Activated CD4-positive, alpha-beta T cell treated with anti-CD3 and anti-CD28 coated beads for 36 hours (primary cell): Measurements from ENCODE around the gene PRAC1. TPM values are rescaled to one million over a fixed set of nuclear protein-coding genes. Genes with fewer than 3 reads are reported as not detected.

Experiments used
- ATAC-seq: fragments of 200-7000 bp; cut with Tn5 transposase; one replicate; pipeline ENCODE4 v1.10.0; 2021; ENCODE audit warnings: mild to moderate bottlenecking, moderate library complexity
- CTCF ChIA-PET: fragments of 350-600 bp; sonication (Branson Sonifier 250); formaldehyde crosslinking; loops from one replicate; lab custom pipeline; 2021; ENCODE audit warnings: antibody characterized with exemption; lab: Charles Lee
- POLR2A ChIA-PET: fragments of 350-600 bp; sonication (Branson Sonifier 250); formaldehyde crosslinking; loops from one replicate; lab custom pipeline; 2021; ENCODE audit warnings: antibody characterized with exemption, inconsistent platforms; lab: Charles Lee
- DNase-seq: peaks from one replicate; pipeline ENCODE4 v3.0.0-alpha.2; 2020
- H3K27ac Mint-ChIP-seq: one replicate; pipeline ENCODE4 v1.8.0; 2021; ENCODE audit warnings: mixed read lengths
- H3K27me3 Mint-ChIP-seq: one replicate; pipeline ENCODE4 v1.8.0; 2021; ENCODE audit warnings: mixed read lengths
- H3K36me3 Mint-ChIP-seq: one replicate; pipeline ENCODE4 v1.8.0; 2021; ENCODE audit warnings: low read depth, mixed read lengths
- H3K4me1 Mint-ChIP-seq: one replicate; pipeline ENCODE4 v1.8.0; 2021; ENCODE audit warnings: mixed read lengths
- H3K4me3 Mint-ChIP-seq: one replicate; pipeline ENCODE4 v1.8.0; 2021; ENCODE audit warnings: mild to moderate bottlenecking, moderate library complexity, mixed read lengths
- H3K9me3 Mint-ChIP-seq: one replicate; pipeline ENCODE4 v1.8.0; 2021; ENCODE audit warnings: low read depth, mixed read lengths
- intact Hi-C, 2 experiments: fragments of 100-400 bp; cut with DNase I in 1 of 2; cut with micrococcal nuclease in 1 of 2; formaldehyde crosslinking; loops; one replicate each; pipeline versions ENCODE4 v1.14.2 to v1.15.1; 2022 to 2024; cut with DNase I, micrococcal nuclease
- total RNA-seq, 2 experiments: library from RNA; stranded (reverse); gene quantifications; one replicate each; pipeline ENCODE4 v1.2.3, GENCODE V29; 2021

Gene PRAC1
- not detected for total RNA-seq

GRCh38 chr17:48722201-48722907 is at the start of gene PRAC1:
Gene PRAC1, minus strand, starts transcription at chr17:48722518. Its CDS starts 126 bp downstream, at chr17:48722392.
- CTCF ChIA-PET = interaction anchor here (0.6 to 3.7 kb wide), 8 partner anchors 21 to 156 kb away, joined by 3 to 45 read pairs (median 10); no protein-coding TSS in a partner anchor
- peak within 1 kb of the TSS; percentile 42 for H3K4me3 Mint-ChIP-seq
- ATAC-seq (no peak), DNase-seq (peak; percentile 18)
- no peaks in the 10 kb centered on the region for H3K9me3 Mint-ChIP-seq
- POLR2A ChIA-PET = no interaction called here
- H3K27me3 Mint-ChIP-seq = peaks cover 89% of the 10 kb centered on the region
- H3K4me1 Mint-ChIP-seq = peaks cover 35% of the 10 kb centered on the region
- intact Hi-C loops = loop anchor here (5.0 to 10.0 kb wide), 4 partner anchors 50 to 772 kb away; partner anchors contain the start of genes IGF2BP1 (in 2 of the 2), HOXB7 (in 1 of the 2) and NGFR (in 1 of the 2)
- H3K27ac Mint-ChIP-seq = no peak within 1 kb of the TSS
- H3K36me3 Mint-ChIP-seq = peaks cover 3% of the 10 kb centered on the region

- Mint-ChIP-seq H3K27me3 (peaks cover 29% of the 10 kb centered on the region), H3K27ac (no peak overlapping the region), H3K9me3 (no peaks in the 10 kb centered on the region), H3K36me3 (no peaks in the 10 kb centered on the region), H3K4me1 (no peaks in the 10 kb centered on the region), H3K4me3 (no peak overlapping the region)
- DNase-seq (no peak), ATAC-seq (no peak)
- intact Hi-C loops = no loop called here
- POLR2A ChIA-PET = no interaction called here
- CTCF ChIA-PET = interaction anchor here (1.1 kb wide), 1 partner anchor 94 kb away, joined by 5 read pairs; no protein-coding TSS in a partner anchor
Measured at GRCh38 chr17:48770954-48771353, 48.6 kb upstream of the PRAC1 start.

- Mint-ChIP-seq H3K27me3 (peaks cover 23% of the 10 kb centered on the region), H3K36me3 (no peaks in the 10 kb centered on the region)
- POLR2A ChIA-PET = no interaction called here
Measured at GRCh38 chr17:48769009-48769675, 46.8 kb upstream of the PRAC1 start.

GRCh38 chr17:48767263-48767774 is 45.0 kb upstream of the PRAC1 start:
- peaks cover 32% of the 10 kb centered on the region for H3K27me3 Mint-ChIP-seq
- H3K9me3 Mint-ChIP-seq = no peaks in the 10 kb centered on the region
- ATAC-seq (no peak), DNase-seq (no peak)
- no peaks in the 10 kb centered on the region for H3K36me3 Mint-ChIP-seq
- CTCF ChIA-PET = interaction anchor here (0.9 to 1.8 kb wide), 8 partner anchors 9 to 111 kb away, joined by 3 to 8 read pairs (median 4); no protein-coding TSS in a partner anchor
- H3K4me1 Mint-ChIP-seq = no peaks in the 10 kb centered on the region
- no peak overlapping the region for H3K4me3 Mint-ChIP-seq
- no peak overlapping the region for H3K27ac Mint-ChIP-seq
- intact Hi-C loops = no loop called here
- POLR2A ChIA-PET = no interaction called here

More at GRCh38 chr17:48769009-48769675, 46.8 kb upstream of the PRAC1 start:
- intact Hi-C loops = no loop called here
- Mint-ChIP-seq H3K4me1 (no peaks in the 10 kb centered on the region), H3K27ac (no peak overlapping the region), H3K9me3 (no peaks in the 10 kb centered on the region), H3K4me3 (no peak overlapping the region)
- CTCF ChIA-PET = interaction anchor here (0.5 to 2.6 kb wide), 10 partner anchors 10 to 520 kb away, joined by 3 to 11 read pairs (median 3); no protein-coding TSS in a partner anchor
- no peak for DNase-seq
- ATAC-seq = no peak

- CTCF ChIA-PET = interaction anchor here (0.6 to 2.2 kb wide), 5 partner anchors 24 to 321 kb away, joined by 3 to 10 read pairs (median 3); no protein-coding TSS in a partner anchor
- intact Hi-C loops = no loop called here
- Mint-ChIP-seq H3K9me3 (no peaks in the 10 kb centered on the region), H3K27ac (no peak overlapping the region), H3K27me3 (peaks cover 49% of the 10 kb centered on the region), H3K36me3 (no peaks in the 10 kb centered on the region), H3K4me3 (no peak overlapping the region), H3K4me1 (no peaks in the 10 kb centered on the region)
- no peak for DNase-seq
- ATAC-seq = no peak
- POLR2A ChIA-PET = no interaction called here
Measured at GRCh38 chr17:48761114-48761513, 38.8 kb upstream of the PRAC1 start.

GRCh38 chr17:48760411-48760810 is 38.1 kb upstream of the PRAC1 start:
- ChIA-PET POLR2A (no interaction called here), CTCF (interaction anchor here (0.6 to 2.2 kb wide), 3 partner anchors 29 to 322 kb away, joined by 3 to 10 read pairs (median 3); no protein-coding TSS in a partner anchor)
- Mint-ChIP-seq H3K27ac (no peak overlapping the region), H3K36me3 (no peaks in the 10 kb centered on the region), H3K4me1 (no peaks in the 10 kb centered on the region), H3K27me3 (peaks cover 56% of the 10 kb centered on the region), H3K4me3 (no peak overlapping the region), H3K9me3 (no peaks in the 10 kb centered on the region)
- intact Hi-C loops = no loop called here
- DNase-seq (no peak), ATAC-seq (no peak)

- H3K4me3 Mint-ChIP-seq = no peak overlapping the region
- no peaks in the 10 kb centered on the region for H3K36me3 Mint-ChIP-seq
- no peak overlapping the region for H3K27ac Mint-ChIP-seq
- DNase-seq = no peak
- H3K9me3 Mint-ChIP-seq = no peaks in the 10 kb centered on the region
- H3K4me1 Mint-ChIP-seq = peaks cover under 1% of the 10 kb centered on the region
- ChIA-PET CTCF (interaction anchor here (1.0 to 1.7 kb wide), 3 partner anchors 35 to 120 kb away, joined by 3 to 7 read pairs (median 3); no protein-coding TSS in a partner anchor), POLR2A (no interaction called here)
- peaks cover 62% of the 10 kb centered on the region for H3K27me3 Mint-ChIP-seq
- intact Hi-C loops = no loop called here
- ATAC-seq = no peak
Measured at GRCh38 chr17:48759288-48759687, 37.0 kb upstream of the PRAC1 start.

- Mint-ChIP-seq H3K4me1 (peaks cover 8% of the 10 kb centered on the region), H3K9me3 (no peaks in the 10 kb centered on the region), H3K27me3 (peaks cover 66% of the 10 kb centered on the region), H3K4me3 (no peak overlapping the region), H3K36me3 (no peaks in the 10 kb centered on the region), H3K27ac (no peak overlapping the region)
- intact Hi-C loops = no loop called here
- CTCF ChIA-PET = interaction anchor here (1.2 to 1.8 kb wide), 4 partner anchors 10 to 121 kb away, joined by 3 to 8 read pairs (median 6); no protein-coding TSS in a partner anchor
- ATAC-seq (no peak), DNase-seq (no peak)
- POLR2A ChIA-PET = no interaction called here
Measured at GRCh38 chr17:48757524-48757961, 35.2 kb upstream of the PRAC1 start.

- Mint-ChIP-seq H3K27me3 (peaks cover 66% of the 10 kb centered on the region), H3K4me3 (no peak overlapping the region), H3K36me3 (no peaks in the 10 kb centered on the region), H3K4me1 (peaks cover 8% of the 10 kb centered on the region), H3K9me3 (no peaks in the 10 kb centered on the region), H3K27ac (no peak overlapping the region)
- ChIA-PET CTCF (interaction anchor here (1.0 to 1.4 kb wide), 2 partner anchors 33 to 122 kb away, joined by 3 read pairs; no protein-coding TSS in a partner anchor), POLR2A (no interaction called here)
- ATAC-seq (no peak), DNase-seq (no peak)
- intact Hi-C loops = no loop called here
Measured at GRCh38 chr17:48756830-48757251, 34.5 kb upstream of the PRAC1 start.

GRCh38 chr17:48755356-48755755 is 33.0 kb upstream of the PRAC1 start:
- intact Hi-C loops = no loop called here
- ChIA-PET CTCF (interaction anchor here (0.6 to 2.4 kb wide), 5 partner anchors 23 to 1376 kb away, joined by 3 to 9 read pairs (median 3); no protein-coding TSS in a partner anchor), POLR2A (no interaction called here)
- Mint-ChIP-seq H3K9me3 (no peaks in the 10 kb centered on the region), H3K27me3 (peaks cover 65% of the 10 kb centered on the region), H3K36me3 (no peaks in the 10 kb centered on the region), H3K27ac (no peak overlapping the region), H3K4me3 (no peak overlapping the region), H3K4me1 (peaks cover 8% of the 10 kb centered on the region)
- no peak for ATAC-seq
- DNase-seq = no peak
